HG02840 (cell line): ENCODE results near the gene HTR2A.

Experiments used
- ATAC-seq: cut with Tn5 transposase; IDR thresholded peaks from one replicate; pipeline ENCODE4 v1.9.1; 2021; ENCODE audit warnings: mild to moderate bottlenecking, moderate library complexity, moderate number of reproducible peaks; ENCODE audit not compliant: unreplicated experiment, low FRiP score

HTR2A gene

DNA sequence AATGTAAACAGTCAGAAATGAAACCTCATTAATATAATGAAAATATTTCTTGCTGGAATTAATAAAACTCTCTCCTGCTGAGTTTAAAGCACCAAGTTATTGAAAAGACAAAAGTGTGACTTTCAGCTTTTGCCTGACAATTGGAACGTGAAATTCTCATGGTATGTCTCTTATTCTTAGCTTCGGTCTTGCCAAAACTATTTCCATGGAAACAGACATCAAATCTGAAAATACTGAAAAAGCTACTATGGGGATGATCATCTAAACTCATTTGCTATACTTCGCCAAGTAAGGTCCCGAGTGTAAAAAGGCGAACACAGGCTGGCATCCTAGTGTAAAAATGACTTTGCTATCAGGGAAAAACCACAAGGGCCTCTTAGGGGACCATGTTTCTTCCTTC lies 22.8 kb downstream of the HTR2A start:
- ATAC-seq, result no peak

DNA sequence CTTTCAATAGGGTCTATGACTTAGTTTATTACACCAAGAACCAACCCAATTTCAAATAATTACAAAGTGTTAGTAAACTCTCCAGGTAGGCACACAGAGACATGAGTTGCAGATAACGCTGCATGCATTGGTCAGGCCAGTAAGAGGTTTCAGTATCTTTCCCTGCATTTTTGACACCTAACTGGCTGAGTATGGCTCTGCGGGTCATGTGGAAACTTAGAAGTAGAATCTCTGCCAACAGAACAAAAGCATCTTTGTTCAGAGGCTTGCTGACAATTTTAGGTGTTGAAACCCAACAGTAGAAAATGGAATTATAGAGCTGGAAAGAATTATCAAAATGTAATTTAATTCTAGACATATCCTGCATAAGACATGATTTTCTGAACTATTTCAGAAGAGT lies 25.3 kb downstream of the HTR2A start:
- no peak for ATAC-seq

DNA sequence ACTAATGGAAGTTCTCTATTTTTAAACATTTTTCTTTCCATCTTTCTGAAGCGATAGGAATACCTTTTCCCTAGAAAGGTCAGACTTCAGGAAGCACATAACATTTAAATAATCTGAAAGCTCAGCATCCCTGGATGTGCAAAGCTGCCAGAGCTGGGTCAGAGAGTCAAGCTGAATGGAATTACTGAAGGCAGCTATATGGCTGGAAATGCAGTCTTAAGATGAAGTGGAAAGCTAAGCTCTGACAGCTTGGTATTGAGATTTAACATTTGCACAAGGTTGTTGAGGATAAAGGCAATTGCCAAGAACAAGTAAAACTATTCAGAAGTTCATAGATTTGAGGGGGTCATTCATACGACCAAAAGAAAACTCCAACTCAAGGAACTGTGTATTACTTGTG lies 28.8 kb downstream of the HTR2A start:
- ATAC-seq, result no peak

DNA sequence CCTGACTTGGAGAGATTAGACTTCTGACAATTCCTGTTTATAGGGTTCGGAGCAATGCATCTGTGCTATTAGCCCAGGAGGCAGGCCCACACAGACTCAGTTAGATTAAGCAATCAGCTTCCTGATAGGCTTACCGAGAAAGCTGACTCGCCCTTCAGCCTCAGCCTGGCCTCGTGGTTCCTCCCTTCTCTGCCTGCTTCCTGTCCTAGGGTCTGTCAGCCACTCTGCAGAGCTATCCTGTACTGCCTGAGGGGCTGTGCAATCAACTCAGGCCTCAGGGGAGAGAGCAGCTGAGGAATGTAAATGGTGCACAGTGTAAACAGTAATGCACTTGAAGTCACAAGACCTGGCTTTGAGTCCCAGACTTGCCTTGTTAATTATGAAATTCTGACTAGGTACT lies 30.7 kb downstream of the HTR2A start:
- no peak for ATAC-seq

DNA sequence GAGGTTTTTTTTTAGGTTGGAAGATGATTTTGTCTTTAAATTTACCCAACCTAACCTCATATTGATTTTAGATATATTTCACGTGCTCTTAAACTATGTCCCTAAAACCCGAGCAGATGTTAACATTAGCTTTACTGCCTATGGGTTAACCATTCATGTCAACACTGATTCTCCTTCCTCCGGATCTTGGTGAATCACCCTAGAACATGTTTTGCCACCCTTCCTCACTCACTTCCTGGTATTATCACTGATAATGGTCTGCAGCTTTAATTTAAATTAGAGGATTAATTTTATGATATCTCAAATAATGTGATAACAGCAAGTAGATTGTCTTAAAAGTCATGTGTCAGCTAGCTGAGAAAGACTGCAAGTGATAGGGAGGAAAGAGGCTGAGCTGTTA lies 31.9 kb downstream of the HTR2A start:
- no peak for ATAC-seq

DNA sequence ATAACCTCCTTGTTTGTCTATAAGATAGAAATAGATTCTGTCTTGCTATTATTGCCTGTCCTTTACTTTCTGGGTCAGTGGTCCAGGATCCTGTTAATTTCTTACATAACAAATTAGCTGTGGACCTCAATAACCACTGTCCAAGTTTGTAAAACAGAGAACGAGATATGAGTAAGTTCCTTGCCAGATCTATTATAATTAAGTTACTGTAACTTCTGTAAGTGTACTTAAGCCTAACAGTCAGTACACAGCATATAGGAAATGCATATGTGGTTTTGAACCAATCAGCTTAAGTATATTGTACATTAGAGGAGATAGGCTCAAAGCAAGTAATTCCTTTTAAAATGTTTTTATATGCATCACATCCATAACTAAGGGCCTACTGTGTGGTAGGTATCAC lies 34.9 kb downstream of the HTR2A start:
- no peak for ATAC-seq

DNA sequence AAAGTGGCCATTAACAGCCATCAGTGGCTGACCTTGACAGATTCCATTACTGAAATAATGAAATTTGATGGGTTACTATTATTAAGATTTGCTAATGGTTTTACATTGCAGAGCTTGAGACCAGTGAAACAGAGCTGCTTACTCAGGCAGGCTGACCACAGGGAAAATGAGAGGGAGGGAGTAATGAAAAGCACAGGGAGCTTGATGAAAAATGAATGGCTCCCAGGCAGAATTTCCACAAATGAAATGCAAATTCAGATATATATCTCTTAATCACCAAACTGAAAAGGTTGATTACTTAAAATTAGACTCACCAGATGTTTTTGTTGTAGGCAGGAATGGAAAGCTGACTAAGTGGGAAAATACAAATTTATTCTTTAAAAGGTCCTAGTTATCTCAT lies 36.1 kb downstream of the HTR2A start:
- ATAC-seq, result no peak

DNA sequence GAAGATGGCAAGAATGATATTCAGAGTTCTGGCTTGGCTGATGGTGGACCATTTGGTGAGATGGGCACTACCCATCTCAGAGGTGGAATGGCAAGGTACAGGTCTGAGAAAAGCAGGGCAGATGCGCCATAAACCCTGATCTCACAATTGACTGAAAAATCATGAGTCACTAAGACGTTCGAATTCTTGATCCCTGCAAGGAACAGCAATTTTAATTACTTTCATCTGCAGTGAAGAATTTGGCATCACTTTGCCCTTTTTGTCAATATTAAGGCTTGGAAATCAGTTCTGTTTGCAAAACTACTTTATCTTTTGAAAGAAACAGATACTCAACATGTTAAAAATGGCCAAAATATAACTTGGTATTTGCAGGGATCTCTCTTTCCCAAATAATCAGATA lies 38.1 kb downstream of the HTR2A start:
- no peak for ATAC-seq

DNA sequence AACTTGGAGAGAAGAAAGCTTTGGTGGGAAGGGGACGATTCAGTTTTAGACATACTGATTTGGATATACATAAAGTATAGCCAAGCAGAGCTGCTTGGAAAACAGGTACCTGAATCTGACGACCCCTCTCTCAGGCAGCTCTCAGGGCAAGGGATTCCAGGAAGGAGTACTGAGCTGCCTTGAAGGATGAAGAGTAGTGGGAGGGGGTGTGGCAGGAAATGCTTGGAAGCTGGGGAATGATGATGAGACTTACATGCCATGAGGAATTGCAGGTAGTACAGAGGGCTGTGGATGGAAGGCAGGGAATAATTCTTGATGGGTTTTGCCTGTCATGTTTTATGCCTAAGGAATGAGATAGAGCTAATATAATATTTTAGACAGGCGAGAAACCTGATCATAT lies 38.7 kb downstream of the HTR2A start:
- ATAC-seq, result no peak

DNA sequence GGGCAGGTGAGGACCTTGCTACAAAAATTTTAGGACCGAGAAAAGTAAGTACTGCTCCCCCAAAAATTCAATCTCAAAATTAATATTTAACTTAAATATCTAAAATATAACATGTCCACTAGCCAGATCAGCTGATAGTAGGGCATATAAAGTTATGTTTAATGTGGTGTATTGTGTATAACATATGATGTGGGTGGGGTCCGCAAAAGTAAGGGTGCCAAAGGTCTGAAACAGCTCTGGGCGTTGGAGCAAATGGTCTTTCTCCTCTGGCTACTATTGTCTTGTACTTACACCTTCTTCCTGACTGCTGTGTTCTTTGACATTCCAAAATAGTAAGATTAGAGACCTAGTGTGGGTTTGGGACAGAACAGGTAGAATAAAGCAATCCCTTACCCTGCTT lies 41.2 kb downstream of the HTR2A start:
- no peak for ATAC-seq

DNA sequence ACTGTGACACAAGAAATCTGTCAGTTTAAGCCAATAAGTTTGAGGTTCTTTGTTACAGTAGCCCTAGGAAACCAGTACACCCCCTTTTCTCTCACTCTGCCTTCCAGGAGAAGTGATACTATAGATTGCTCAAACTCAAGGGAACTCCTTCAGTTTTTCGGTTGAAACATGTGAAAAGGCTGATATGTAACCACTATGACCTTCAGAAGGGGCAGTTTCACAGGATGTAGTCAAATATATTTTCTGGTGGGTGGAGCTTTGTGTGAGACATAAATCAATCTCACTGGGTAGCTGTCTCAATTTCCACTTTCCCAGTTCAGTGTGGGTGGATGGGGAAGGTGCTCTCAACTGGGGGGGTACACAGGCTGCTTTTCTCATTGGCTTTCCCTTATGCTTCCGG lies 41.7 kb downstream of the HTR2A start:
- no peak for ATAC-seq

DNA sequence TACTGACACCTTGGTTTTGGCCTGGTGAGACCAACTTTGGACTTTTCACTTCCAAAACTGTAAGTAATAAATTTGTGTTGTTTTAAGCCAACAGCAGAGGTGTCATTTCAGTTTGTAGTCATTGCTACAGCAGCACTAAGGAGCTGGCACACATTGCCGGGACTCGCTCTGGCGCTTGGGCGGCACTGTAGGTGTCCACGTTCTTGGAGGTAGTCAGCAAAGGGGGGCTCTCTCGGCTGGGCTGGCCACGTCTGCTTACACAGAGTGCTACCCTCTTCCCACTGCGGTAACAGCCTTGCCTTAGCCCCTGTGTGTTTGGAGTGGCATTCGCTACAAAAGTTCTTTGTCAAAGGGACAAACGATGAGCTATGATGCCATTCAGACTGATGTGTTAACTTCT lies 44.7 kb downstream of the HTR2A start:
- ATAC-seq, result no peak

DNA sequence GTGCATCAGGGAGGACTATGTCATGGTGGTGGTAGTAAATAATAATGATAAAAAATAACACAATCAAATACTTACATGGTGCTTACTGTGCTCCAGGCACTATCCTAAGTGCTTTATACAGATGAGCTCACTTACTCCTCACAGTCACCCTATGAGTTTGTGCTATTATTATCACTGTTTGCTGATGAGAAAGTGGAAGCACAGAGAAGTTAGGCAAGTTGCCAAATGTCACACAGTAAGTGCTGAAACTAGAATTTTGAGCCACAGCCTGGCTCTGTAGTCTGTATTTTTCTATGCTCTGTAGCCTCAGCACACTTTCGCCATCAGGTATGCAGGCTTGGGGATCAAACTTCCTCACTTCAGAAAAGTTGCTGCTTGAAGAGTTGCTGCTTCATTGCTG lies 46.6 kb downstream of the HTR2A start:
- ATAC-seq, result no peak

DNA sequence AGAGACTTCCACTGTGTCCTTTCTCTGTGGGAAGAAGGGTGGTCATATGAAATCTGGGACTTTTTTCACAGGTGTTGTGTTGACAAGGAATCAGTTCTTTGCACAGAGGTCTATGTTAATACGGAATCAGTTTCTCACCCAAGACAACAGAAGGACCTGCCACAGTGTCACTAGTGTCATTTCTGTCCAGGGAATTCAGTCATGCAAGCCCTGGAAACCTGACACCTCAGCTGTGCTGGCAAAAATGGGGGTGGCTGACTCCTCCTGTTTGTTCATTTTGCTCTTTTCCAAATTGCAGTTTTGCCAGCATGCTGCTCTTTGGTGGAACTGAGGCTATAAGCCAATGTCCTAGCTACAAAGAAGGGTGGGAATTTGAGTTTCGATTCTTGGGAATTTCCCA lies 50.1 kb downstream of the HTR2A start:
- no peak for ATAC-seq

DNA sequence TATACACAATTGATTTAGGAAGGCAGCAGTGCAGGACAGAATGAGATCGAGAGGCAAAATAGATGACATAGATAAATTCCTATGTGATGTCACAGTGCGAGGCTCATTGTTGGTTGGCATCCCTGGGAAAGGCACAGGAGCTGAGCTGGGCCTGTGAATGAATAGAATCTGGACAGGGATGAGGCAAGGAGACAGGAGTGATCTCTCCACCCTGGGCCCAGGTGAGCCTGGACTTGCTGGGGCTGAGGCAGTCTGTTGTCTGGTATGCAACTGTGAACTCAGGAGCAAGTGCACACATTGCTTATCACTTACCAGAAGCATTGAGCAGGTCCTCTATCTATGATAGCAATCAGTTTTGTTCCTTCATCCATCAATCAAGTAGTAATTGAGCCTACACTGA lies 51.7 kb downstream of the HTR2A start:
- ATAC-seq, result no peak

DNA sequence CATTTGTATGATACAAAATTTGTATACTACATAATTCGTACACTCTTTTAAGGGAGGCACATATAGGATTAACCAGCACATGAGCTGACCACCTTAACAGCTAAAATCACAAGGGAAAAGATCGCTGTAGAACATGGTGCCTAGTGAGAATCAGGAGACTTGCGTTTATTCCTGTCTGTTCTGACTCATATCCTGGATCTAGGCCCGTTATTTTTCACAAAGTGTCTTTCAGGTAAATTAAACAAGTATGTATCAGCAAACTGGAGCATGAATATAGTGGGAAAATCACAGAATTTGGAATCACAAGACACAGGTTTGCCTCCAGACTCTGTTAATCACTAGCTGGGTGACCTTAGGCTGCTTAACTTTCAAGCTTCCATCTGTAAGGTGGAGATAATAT lies 52.4 kb downstream of the HTR2A start:
- no peak for ATAC-seq

DNA sequence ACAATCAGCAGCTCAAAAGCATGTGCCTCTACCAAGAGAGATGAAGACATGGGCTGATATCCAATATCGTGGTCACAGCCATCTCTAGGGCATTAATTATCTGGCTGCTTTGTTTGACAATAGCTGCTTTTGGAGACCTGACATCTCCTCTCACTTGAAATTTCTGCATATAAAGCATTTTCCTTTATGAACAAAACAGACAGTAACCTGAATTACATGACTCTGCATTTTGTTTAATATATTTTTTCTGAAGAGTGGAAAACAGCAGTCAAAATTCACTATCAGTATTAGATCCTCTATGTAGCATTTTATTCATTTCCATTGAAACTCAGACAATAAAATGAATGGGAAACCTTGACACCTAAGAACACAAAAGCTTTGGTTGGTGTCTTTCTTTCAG lies 57.5 kb downstream of the HTR2A start:
- ATAC-seq, result no peak

DNA sequence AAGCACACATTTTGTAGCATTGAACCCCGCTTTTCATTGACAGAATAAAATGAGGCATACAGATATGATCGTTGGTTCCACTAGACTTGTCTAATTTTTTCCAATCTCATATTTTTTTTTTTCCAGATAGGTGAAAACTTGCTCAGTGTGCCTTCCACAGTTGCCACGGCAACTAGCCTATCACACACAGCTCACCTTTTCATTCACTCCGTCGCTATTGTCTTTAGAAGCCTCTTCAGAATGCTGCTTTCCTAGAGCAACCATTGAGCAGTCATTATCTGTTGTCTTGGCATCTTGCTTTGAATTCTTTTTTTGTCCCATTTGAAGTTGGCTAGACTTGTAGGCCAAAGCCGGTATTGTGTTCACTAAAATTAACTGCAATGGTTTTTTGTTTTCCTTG lies 62.2 kb downstream of the HTR2A start:
- ATAC-seq, result no peak

DNA sequence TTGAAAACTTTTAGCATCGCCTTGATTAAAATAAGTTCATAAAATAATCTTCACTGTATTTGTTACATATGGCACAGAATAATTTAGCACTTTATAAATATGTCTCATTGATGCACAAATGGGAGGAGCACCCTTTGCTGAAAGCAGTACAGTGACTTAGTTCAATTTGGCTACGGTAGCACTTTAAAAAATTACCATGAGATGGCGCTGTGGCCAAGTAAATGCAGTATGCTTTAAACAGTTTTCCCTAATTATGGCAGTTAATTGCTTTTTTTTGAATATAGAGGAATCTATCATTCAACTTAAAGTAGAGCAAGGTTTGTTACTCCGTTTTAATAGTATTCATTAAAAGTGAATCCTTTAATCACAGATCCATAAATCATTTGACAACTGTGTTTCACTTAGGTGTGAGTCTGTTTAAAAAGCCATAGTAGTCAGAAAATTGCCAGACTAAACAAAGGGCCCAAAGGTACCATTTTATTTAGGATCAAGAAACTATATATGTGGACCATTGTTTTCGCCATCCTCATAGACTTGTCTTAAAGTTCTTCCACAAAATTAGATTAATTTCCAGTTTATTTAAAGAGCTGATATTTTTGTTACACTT lies 65.2 kb downstream of the HTR2A start:
- no peak for ATAC-seq

DNA sequence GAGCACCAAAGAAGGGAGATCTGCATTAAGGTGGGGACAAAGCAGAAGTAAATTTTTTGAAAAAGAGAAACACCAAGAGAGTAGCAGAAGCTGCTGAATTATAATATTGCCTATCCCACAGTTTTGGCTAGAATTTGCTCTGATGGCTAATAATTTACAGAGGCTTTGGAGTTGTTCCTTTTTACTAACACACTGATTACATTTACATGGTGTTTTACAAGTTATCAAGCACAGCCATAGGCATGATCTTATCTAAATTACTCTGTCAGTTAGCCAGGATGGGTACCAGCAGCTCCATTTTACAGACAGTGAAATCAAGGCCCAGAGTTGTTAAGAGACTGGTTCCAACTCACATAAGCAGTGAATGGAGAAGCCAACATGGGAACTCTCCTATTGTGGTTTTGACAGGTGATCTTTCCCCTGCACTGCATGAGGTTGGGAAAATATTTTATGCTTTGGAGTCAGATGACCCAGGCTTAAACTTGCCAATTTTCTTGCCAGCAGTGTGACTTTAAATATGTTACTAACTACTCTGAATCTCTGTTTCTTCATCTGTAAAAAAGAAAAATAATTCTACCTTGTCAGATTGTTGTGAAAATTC lies 66.3 kb downstream of the HTR2A start:
- ATAC-seq, result no peak

DNA sequence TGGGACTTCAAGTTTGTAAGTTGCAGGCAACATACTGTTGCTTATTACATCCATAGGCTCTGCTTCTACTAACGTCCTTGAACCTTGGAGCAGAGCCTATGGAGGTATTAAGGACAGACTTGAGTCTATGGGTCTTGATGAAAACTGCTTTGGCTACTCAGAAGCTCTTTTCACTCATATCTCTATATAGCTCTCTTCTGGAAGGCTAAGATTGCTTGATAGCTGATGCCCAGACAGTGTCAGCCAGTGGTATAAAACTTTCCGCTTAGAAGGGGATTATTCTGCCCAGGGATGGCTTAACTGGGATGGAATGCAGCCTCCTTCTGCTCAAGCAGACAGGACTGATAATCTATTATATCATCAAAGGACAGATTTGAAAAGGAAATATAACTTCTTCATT lies 74.3 kb downstream of the HTR2A start:
- no peak for ATAC-seq

DNA sequence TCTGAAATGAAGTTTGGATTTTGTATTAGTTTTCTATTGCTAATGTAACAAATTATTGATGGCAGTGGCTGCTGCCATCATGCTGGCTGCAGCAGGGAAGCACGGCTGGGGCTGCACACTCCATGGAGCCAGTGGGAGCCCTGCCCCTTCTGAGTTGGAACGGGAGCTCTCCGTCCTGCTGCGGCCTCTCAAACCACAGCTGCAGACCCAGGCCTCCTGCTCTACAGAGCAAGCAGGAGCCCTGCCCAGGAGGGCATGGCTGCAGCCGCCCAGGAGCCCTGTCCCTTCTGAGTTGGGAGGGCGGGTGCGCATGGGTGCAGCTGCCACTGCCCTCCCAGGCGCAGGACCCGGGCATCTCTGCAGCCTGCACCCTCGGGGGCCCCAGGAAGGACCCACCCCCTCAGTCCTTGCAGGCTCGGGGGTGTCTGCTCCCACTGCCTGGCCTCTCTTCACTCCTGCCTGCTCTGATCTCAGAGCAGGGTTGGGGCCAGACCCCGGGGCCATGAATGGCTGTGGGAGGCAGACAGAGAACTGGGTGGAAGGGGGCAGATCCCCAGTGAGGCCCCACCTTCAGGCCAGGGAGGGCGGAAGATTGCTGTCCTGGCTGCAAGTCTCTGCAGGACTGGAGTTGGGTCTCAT lies 78.9 kb downstream of the HTR2A start:
- ATAC-seq, result no peak
